Measurements from ENCODE around the gene ARHGAP15. TPM values are rescaled to one million over a fixed set of nuclear protein-coding genes. Genes with fewer than 3 reads are reported as not detected.

Gene ARHGAP15
- total RNA-seq, 1 experiment from 2014 or later = 0.42 TPM

DNA sequence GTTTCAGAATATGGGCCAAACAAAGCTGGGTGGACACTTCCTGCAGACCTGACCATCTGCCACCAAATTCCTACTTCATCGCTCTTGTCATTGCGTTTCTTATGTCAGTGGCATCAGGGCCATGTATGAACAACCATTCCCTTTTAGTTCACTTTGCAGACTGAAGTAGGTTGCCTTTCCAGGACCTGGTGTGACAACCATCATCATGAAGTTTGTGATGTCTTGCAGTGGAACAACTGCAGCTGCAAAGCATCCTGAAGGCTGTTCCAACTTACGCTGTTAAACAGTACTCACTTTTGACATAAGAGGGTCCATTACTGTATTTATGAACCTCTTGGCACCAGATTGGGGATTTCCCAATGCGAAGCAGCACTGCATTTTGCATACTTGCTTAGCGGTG lies 511.6 kb downstream of the ARHGAP15 start:
- CTCF ChIA-PET = no interaction called here

DNA sequence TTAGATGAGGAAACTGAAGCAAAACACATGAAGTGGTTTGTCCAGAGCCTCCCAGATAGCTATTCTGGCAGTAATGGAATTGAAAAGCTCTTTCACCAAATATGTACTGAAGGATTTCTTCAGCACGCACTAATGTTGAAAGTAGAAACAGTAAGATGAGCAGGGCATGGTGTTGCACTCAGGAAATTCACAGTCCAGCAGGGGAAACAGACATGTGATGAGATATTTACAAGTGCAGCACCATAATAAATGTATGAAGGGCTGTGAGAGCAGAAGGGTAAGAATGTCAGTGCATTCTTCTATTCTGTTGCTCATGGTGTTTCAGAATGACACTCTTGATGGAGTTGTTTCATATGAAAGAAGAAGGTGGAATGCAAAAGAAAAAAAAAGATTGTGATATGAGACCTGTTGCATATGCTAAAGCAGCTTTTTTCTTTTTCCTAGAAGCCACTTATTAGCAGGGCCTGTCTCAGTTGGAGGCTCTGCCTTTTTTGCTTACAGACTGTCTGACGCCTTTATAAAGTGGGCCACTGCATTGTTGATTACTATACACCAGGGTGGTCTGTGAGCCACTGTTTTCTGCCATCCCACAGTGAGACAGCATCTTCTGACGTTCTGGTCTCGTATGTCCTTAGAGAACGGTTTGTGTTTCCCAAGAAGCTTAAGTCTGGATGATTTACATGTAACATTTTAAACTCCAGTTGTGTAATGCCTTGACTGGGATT lies 516.9 kb downstream of the ARHGAP15 start:
- no peak for TF ChIP-seq EZH2phosphoT487 (IDR thresholded peaks at IDR 0.05; ENCODE audit: borderline replicate concordance)
- TF ChIP-seq YY1 (IDR thresholded peaks at IDR 0.05; ENCODE audit: extremely low read depth, insufficient replicate concordance, low read depth, low read length) = no peak
- no peak for TF ChIP-seq CBX3 (IDR thresholded peaks at IDR 0.05; ENCODE audit: low read depth)
- TF ChIP-seq, protein P1, sequence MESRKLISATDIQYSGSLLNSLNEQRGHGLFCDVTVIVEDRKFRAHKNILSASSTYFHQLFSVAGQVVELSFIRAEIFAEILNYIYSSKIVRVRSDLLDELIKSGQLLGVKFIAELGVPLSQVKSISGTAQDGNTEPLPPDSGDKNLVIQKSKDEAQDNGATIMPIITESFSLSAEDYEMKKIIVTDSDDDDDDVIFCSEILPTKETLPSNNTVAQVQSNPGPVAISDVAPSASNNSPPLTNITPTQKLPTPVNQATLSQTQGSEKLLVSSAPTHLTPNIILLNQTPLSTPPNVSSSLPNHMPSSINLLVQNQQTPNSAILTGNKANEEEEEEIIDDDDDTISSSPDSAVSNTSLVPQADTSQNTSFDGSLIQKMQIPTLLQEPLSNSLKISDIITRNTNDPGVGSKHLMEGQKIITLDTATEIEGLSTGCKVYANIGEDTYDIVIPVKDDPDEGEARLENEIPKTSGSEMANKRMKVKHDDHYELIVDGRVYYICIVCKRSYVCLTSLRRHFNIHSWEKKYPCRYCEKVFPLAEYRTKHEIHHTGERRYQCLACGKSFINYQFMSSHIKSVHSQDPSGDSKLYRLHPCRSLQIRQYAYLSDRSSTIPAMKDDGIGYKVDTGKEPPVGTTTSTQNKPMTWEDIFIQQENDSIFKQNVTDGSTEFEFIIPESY (IDR thresholded peaks at IDR 0.05; ENCODE audit: extremely low read depth, insufficient replicate concordance, low read length) = no peak
- TF ChIP-seq, protein P2, sequence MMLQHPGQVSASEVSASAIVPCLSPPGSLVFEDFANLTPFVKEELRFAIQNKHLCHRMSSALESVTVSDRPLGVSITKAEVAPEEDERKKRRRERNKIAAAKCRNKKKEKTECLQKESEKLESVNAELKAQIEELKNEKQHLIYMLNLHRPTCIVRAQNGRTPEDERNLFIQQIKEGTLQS (IDR thresholded peaks at IDR 0.05) = no peak
- TF ChIP-seq ELF1 (IDR thresholded peaks at IDR 0.05; ENCODE audit: borderline replicate concordance, low read depth) = no peak
- no peak for TF ChIP-seq SP1 (IDR thresholded peaks at IDR 0.05; ENCODE audit: low read depth)
- TF ChIP-seq EGR1 (IDR thresholded peaks at IDR 0.05; ENCODE audit: low read depth) = no peak
- no peak for TF ChIP-seq POLR2AphosphoS5 (IDR thresholded peaks at IDR 0.05; ENCODE audit: low read depth, low read length)
- TF ChIP-seq CEBPB (IDR thresholded peaks at IDR 0.05; ENCODE audit: low read depth) = no peak
- TF ChIP-seq SIN3A (IDR thresholded peaks at IDR 0.05; ENCODE audit: low read depth) = no peak
- POLR2A ChIA-PET = no interaction called here
- no peak overlapping the region for H3K27ac ChIP-seq (ENCODE audit: low read depth, low read length)
- H4K20me1 ChIP-seq (ENCODE audit: insufficient read depth) = no peaks in the 10 kb centered on the region
- no peaks in the 10 kb centered on the region for H3K27me3 ChIP-seq (ENCODE audit: insufficient read depth, low read length)
- no peaks in the 10 kb centered on the region for H3K36me3 ChIP-seq (ENCODE audit: control insufficient read depth in 1 of 2, insufficient read depth in 2 of 2, low read length in 2 of 2)
- CTCF ChIA-PET = no interaction called here
- H3K4me3 ChIP-seq (replicated peaks in 1 of 2; ENCODE audit: low read depth in 1 of 2, low read length in 2 of 2) = no peak overlapping the region
- no peak overlapping the region for H2AFZ ChIP-seq (ENCODE audit: low read depth, low read length, poor library complexity, severe bottlenecking)
- H3K4me2 ChIP-seq (ENCODE audit: low read length) = no peak overlapping the region
- H3K9ac ChIP-seq (ENCODE audit: low read length) = no peak overlapping the region
- RAD21 ChIA-PET (ENCODE audit: low non-redundant PET in 1 of 2, low total read pairs in 2 of 2, uncharacterized antibody in 2 of 2, unreplicated experiment in 2 of 2) = no interaction called here
- H3K9me3 ChIP-seq (ENCODE audit: control insufficient read depth in 1 of 2, insufficient read depth in 1 of 2, low read depth in 1 of 2, low read length in 2 of 2) = no peaks in the 10 kb centered on the region
- ATAC-seq (no peak), DNase-seq (ENCODE audit: low read depth, low spot score) (no peak)
- H3K79me2 ChIP-seq (ENCODE audit: insufficient read depth, low read length) = no peaks in the 10 kb centered on the region
- no peaks in the 10 kb centered on the region for H3K4me1 ChIP-seq (ENCODE audit: control insufficient read depth in 1 of 2, insufficient read depth in 2 of 2, low read length in 2 of 2)
- intact Hi-C loops (cut with micrococcal nuclease) = no loop called here
- BruUV-seq (replicated peaks) = no TSS peak
- no peaks in the 10 kb centered on the region for H3K9me2 ChIP-seq (ENCODE audit: insufficient read depth)

More for the DNA sequence above, 511.6 kb downstream of the ARHGAP15 start:
- Histone ChIP-seq H3K9ac (ENCODE audit: low read length) (no peak overlapping the region), H3K79me2 (ENCODE audit: insufficient read depth, low read length) (no peaks in the 10 kb centered on the region), H3K27ac (ENCODE audit: low read depth, low read length) (no peak overlapping the region), H3K4me3 (replicated peaks in 1 of 2; ENCODE audit: low read depth in 1 of 2, low read length in 2 of 2) (no peak overlapping the region), H3K9me2 (ENCODE audit: insufficient read depth) (no peaks in the 10 kb centered on the region), H3K4me1 (ENCODE audit: control insufficient read depth in 1 of 2, insufficient read depth in 2 of 2, low read length in 2 of 2) (no peaks in the 10 kb centered on the region), H4K20me1 (ENCODE audit: insufficient read depth) (no peaks in the 10 kb centered on the region), H2AFZ (ENCODE audit: low read depth, low read length, poor library complexity, severe bottlenecking) (no peak overlapping the region), H3K9me3 (ENCODE audit: control insufficient read depth in 1 of 2, insufficient read depth in 1 of 2, low read depth in 1 of 2, low read length in 2 of 2) (no peaks in the 10 kb centered on the region), H3K27me3 (ENCODE audit: insufficient read depth, low read length) (no peaks in the 10 kb centered on the region), H3K4me2 (ENCODE audit: low read length) (no peak overlapping the region), H3K36me3 (ENCODE audit: control insufficient read depth in 1 of 2, insufficient read depth in 2 of 2, low read length in 2 of 2) (no peaks in the 10 kb centered on the region)
- RAD21 ChIA-PET (ENCODE audit: low non-redundant PET in 1 of 2, low total read pairs in 2 of 2, uncharacterized antibody in 2 of 2, unreplicated experiment in 2 of 2) = interaction anchor here in 1 of 2 experiments (0.5 kb wide), 1 partner anchor 267 kb away, joined by 3 read pairs; no protein-coding TSS in a partner anchor
- TF ChIP-seq ZNF274 (IDR thresholded peaks at IDR 0.05; ENCODE audit: low read depth, low read length) = no peak
- no peak for TF ChIP-seq TCF7L2 (IDR thresholded peaks at IDR 0.05; ENCODE audit: borderline replicate concordance, extremely low read depth, insufficient read depth, insufficient read length)
- TF ChIP-seq EGR1 (IDR thresholded peaks at IDR 0.05; ENCODE audit: low read depth) = no peak
- intact Hi-C loops (cut with micrococcal nuclease) = no loop called here
- BruUV-seq (replicated peaks) = no TSS peak
- no peak for ATAC-seq
- DNase-seq (ENCODE audit: low read depth, low spot score) = no peak
- POLR2A ChIA-PET = no interaction called here
